Central memory CD8-positive, alpha-beta T cell (primary cell): ENCODE results near the gene PARG.
A peak's percentile ranks its signal among the peaks of the same experiment; 100 is the strongest.
"Not testable (repeated sequence)": the region's sequence is repeated elsewhere in the genome, so short reads cannot be mapped to it uniquely, and the experiment has no call there.

Experiments
- ATAC-seq: fragments of 150-1000 bp; cut with Tn5 transposase; replicated peaks from 2 replicates; pipeline ENCODE4 v1.10.0; 2022; ENCODE audit warnings: mild to moderate bottlenecking, moderate FRiP score, moderate number of reproducible peaks; ENCODE audit not compliant: poor library complexity, severe bottlenecking; ENCODE audit errors: extremely low read depth
- DNase-seq, 2 donors: peaks; one replicate each; pipeline ENCODE4 v3.0.0; 2021; ENCODE audit warnings: low spot score in 2 of 2
- H3K27ac Mint-ChIP-seq: one replicate; pipeline ENCODE4 v1.8.0; 2022; ENCODE audit warnings: low read depth, mild to moderate bottlenecking, moderate library complexity, mixed read lengths
- H3K27me3 Mint-ChIP-seq: one replicate; pipeline ENCODE4 v1.8.0; 2022; ENCODE audit warnings: mixed read lengths
- H3K36me3 Mint-ChIP-seq: one replicate; pipeline ENCODE4 v1.8.0; 2022; ENCODE audit warnings: mild to moderate bottlenecking, moderate library complexity, mixed read lengths; ENCODE audit not compliant: insufficient read depth
- H3K4me1 Mint-ChIP-seq: one replicate; pipeline ENCODE4 v1.8.0; 2022; ENCODE audit warnings: mixed read lengths
- H3K4me3 Mint-ChIP-seq: one replicate; pipeline ENCODE4 v1.8.0; 2022; ENCODE audit warnings: mild to moderate bottlenecking, moderate library complexity, mixed read lengths
- H3K9me3 Mint-ChIP-seq: one replicate; pipeline ENCODE4 v1.8.0; 2022; ENCODE audit warnings: mixed read lengths

The PARG gene

GRCh38 chr10:49941447-49942338 is at the start of gene PARG, which contains the start of gene TIMM23B:
TSS of gene PARG (minus strand) at chr10:49942027. CDS start at chr10:49941725, 302 bp downstream.
TSS of gene TIMM23B (plus strand) at chr10:49942053. CDS start at chr10:49942195, 142 bp downstream.
- not testable (repeated sequence) for H3K27me3 Mint-ChIP-seq, H3K9me3 Mint-ChIP-seq, H3K36me3 Mint-ChIP-seq
- peaks cover 36% of the 10 kb centered on the region for H3K4me1 Mint-ChIP-seq
- DNase-seq (peak; percentile 61 to 63), ATAC-seq (peak; percentile 81)
- peak within 1 kb of the TSS; percentile 96 for H3K27ac Mint-ChIP-seq
- H3K4me3 Mint-ChIP-seq, result peak within 1 kb of the TSS; percentile 100

- H3K27me3 Mint-ChIP-seq, H3K27ac Mint-ChIP-seq, H3K4me3 Mint-ChIP-seq, ATAC-seq, DNase-seq, H3K9me3 Mint-ChIP-seq, H3K36me3 Mint-ChIP-seq, H3K4me1 Mint-ChIP-seq: not testable (repeated sequence)
These were observed 46.5 kb upstream of the PARG start, which contains the start of gene AGAP6 for GRCh38 chr10:49988376-49988775. TSS of gene AGAP6 (plus strand) at chr10:49988406. CDS start at chr10:49988716, 310 bp downstream.

DNA sequence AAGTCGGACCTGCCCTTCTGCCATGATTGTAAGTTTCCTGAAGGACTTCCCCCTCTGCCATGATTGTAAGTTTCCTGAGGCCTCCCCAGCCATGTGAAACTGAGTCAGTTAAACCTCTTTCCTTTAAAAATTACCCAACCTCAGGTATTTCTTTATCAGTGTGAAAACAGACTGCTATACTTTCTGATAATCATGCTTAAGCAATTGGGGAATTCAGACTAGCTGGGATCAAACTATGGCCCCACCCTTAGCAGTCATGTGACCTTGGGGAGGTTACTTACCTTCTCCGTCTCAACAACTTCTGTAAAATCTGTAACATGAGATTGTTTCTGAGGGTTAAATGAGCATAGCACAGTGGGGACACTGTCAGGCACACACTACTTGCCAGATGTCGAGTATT is 45.4 kb upstream of the PARG start:
- H3K4me1 Mint-ChIP-seq, H3K9me3 Mint-ChIP-seq, H3K36me3 Mint-ChIP-seq, H3K27me3 Mint-ChIP-seq, DNase-seq, H3K4me3 Mint-ChIP-seq, ATAC-seq, H3K27ac Mint-ChIP-seq: not testable (repeated sequence)

DNA sequence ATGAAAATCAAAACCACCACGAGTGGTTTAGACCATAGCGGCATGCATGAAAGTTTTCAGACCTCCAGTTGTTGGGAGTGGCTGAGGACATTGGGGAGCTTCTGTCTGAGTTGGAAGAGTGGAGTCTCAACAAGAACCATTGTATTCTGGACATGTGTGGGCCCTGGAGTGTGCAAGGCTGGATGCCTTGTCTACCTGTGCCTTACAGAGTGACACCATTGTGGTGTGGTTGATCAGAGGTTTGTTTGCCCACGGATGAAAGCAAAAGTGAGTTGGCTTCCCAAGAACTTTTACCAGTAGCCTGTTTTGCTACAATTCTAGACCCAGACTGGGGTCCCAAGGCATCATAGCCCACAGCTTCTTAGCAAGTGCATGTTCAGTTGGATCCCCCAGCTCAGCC is 35.9 kb upstream of the PARG start:
- H3K4me3 Mint-ChIP-seq, H3K27ac Mint-ChIP-seq, H3K27me3 Mint-ChIP-seq, H3K9me3 Mint-ChIP-seq, ATAC-seq, H3K4me1 Mint-ChIP-seq, DNase-seq: not testable (repeated sequence)
- H3K36me3 Mint-ChIP-seq, result peaks cover 13% of the 10 kb centered on the region

DNA sequence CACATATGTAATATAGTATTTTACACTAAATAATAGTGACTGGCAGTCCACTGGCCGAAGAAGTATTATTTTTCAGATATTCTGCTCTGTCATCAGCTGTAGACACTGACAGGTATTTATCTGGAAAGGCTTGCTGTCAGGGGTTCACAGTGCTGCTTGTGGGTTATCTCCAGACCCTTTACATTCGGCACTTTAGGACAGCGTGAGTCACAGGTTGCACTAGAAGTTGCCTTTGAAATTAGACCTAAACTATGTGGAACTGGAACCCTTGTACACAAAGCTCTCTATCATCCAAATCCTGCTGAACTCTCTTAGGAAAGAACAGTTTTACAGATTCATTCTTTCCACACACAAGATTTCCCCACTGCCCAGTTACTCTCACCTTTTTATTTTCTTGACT is 30.3 kb upstream of the PARG start:
- H3K4me3 Mint-ChIP-seq, H3K9me3 Mint-ChIP-seq, DNase-seq, H3K4me1 Mint-ChIP-seq, ATAC-seq, H3K27ac Mint-ChIP-seq, H3K27me3 Mint-ChIP-seq: not testable (repeated sequence)
- peaks cover 11% of the 10 kb centered on the region for H3K36me3 Mint-ChIP-seq

DNA sequence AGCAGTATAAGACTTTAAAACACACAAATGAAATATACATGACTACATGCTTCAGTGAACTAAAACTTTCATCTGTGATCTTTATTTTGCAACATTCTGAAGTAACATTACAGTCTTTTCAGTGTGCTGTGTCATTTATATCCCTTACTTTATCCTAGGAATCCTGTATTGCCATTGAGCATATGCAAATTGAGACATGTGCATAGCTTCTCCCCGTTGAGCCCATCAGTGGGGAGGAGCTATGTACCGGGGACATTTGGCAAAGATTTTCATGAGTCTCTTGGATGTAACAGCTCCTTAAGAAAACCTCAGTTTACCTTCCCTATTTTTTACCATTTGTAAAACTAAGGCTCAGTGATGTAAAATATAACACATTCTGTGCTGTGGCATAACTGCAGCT is 29.6 kb upstream of the PARG start:
- H3K36me3 Mint-ChIP-seq, result peaks cover 11% of the 10 kb centered on the region
- not testable (repeated sequence) for H3K4me1 Mint-ChIP-seq, H3K27ac Mint-ChIP-seq, H3K9me3 Mint-ChIP-seq, H3K27me3 Mint-ChIP-seq, H3K4me3 Mint-ChIP-seq, ATAC-seq, DNase-seq

DNA sequence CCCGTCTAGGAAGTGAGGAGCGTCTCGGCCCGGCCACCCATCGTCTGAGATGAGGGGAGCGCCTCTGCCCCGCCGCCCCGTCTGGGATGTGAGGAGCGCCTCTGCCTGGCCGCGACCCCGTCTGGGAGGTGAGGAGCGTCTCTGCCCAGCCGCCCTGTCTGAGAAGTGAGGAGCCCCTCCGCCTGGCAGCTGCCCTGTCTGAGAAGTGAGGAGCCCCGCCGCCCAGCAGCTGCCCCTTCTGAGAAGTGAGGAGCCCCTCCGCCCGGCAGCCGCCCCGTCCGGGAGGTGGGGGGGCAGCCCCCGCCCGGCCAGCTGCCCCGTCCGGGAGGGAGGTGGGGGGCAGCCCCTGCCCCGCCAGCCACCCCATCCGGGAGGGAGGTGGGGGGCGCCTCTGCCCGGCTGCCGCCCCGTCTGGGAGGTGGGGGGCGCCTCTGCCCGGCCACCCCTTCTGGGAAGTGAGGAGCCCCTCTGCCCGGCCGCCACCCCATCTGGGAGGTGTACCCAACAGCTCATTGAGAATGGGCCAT is 28.6 kb upstream of the PARG start:
- peaks cover 13% of the 10 kb centered on the region for H3K36me3 Mint-ChIP-seq
- not testable (repeated sequence) for H3K27ac Mint-ChIP-seq, ATAC-seq

GRCh38 chr10:49953122-49953521 is 11.3 kb upstream of the PARG start:
- H3K9me3 Mint-ChIP-seq, DNase-seq, H3K27ac Mint-ChIP-seq, H3K4me3 Mint-ChIP-seq, ATAC-seq, H3K27me3 Mint-ChIP-seq, H3K4me1 Mint-ChIP-seq: not testable (repeated sequence)
- peaks cover 13% of the 10 kb centered on the region for H3K36me3 Mint-ChIP-seq

More for the DNA sequence above, 28.6 kb upstream of the PARG start:
- H3K27me3 Mint-ChIP-seq, H3K4me1 Mint-ChIP-seq, DNase-seq, H3K9me3 Mint-ChIP-seq, H3K4me3 Mint-ChIP-seq: not testable (repeated sequence)

- not testable (repeated sequence) for H3K9me3 Mint-ChIP-seq, H3K4me1 Mint-ChIP-seq, H3K27ac Mint-ChIP-seq, ATAC-seq, DNase-seq, H3K27me3 Mint-ChIP-seq, H3K4me3 Mint-ChIP-seq
- H3K36me3 Mint-ChIP-seq, result peaks cover 14% of the 10 kb centered on the region
These were observed 10.2 kb upstream of the PARG start for GRCh38 chr10:49952006-49952405.

DNA sequence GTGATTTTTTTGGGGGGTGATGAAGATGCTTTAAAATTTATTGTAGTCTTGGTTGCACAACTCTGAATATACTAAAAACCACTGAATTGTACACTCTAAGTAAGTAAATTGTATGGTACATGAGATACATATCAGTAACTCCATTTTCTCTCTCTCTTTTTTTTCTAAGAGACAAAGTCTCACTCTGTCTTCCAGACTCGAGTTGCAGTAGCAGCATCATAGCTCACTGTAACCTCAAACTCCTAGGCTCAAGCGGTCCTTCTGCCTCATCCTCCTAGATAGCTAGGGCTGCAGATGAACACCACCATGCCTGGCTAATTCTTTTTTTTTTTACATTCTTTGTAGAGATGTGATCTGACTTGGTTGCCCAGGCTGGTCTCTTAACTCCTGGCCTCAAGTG is 6.9 kb upstream of the PARG start:
- not testable (repeated sequence) for H3K9me3 Mint-ChIP-seq, DNase-seq, H3K4me3 Mint-ChIP-seq, ATAC-seq, H3K27ac Mint-ChIP-seq, H3K4me1 Mint-ChIP-seq, H3K27me3 Mint-ChIP-seq
- peaks cover 13% of the 10 kb centered on the region for H3K36me3 Mint-ChIP-seq

- H3K9me3 Mint-ChIP-seq, H3K4me1 Mint-ChIP-seq, H3K27me3 Mint-ChIP-seq, H3K27ac Mint-ChIP-seq, H3K4me3 Mint-ChIP-seq, ATAC-seq, DNase-seq: not testable (repeated sequence)
- H3K36me3 Mint-ChIP-seq, result peaks cover 11% of the 10 kb centered on the region
These were observed 6.3 kb upstream of the PARG start for GRCh38 chr10:49948142-49948541.

- DNase-seq, ATAC-seq, H3K9me3 Mint-ChIP-seq, H3K27me3 Mint-ChIP-seq, H3K4me3 Mint-ChIP-seq, H3K27ac Mint-ChIP-seq: not testable (repeated sequence)
- H3K36me3 Mint-ChIP-seq, result peaks cover 13% of the 10 kb centered on the region
- peaks cover 35% of the 10 kb centered on the region for H3K4me1 Mint-ChIP-seq
These were observed 1.8 kb upstream of the PARG start for GRCh38 chr10:49943607-49944006.

DNA sequence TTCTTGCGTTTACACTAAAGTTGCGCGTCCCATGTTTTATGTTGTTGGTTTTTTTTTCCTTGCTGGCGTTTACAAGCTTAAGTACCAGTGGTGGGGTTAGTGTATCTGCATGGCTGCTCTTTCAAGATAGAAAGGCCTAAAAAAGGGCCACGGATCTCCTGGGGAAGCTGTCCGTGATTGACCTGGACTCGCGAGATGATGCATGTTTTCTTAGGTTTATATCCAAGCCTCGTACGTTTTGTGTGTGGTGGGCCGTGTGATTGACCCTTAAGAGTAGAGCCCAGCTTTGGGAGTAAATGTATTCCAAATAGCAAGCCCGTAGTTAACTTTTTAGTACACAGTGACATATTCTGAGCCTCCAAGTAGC is 495 bp upstream of the PARG start:
- peaks cover 10% of the 10 kb centered on the region for H3K36me3 Mint-ChIP-seq
- H3K4me3 Mint-ChIP-seq, result peak overlapping the region; percentile 100

More for the DNA sequence above, 495 bp upstream of the PARG start:
- ATAC-seq, result peak; percentile 4
- H3K9me3 Mint-ChIP-seq, DNase-seq, H3K27me3 Mint-ChIP-seq: not testable (repeated sequence)
- Mint-ChIP-seq H3K4me1 (peaks cover 35% of the 10 kb centered on the region), H3K27ac (peak overlapping the region; percentile 96)
